HG03521 (cell line): ENCODE data around the gene TGM4.

ENCODE experiments used
- ATAC-seq: cut with Tn5 transposase; IDR thresholded peaks from one replicate; pipeline ENCODE4 v1.9.1; 2021; ENCODE audit warnings: mild to moderate bottlenecking, moderate library complexity; ENCODE audit not compliant: unreplicated experiment

TGM4 gene

DNA sequence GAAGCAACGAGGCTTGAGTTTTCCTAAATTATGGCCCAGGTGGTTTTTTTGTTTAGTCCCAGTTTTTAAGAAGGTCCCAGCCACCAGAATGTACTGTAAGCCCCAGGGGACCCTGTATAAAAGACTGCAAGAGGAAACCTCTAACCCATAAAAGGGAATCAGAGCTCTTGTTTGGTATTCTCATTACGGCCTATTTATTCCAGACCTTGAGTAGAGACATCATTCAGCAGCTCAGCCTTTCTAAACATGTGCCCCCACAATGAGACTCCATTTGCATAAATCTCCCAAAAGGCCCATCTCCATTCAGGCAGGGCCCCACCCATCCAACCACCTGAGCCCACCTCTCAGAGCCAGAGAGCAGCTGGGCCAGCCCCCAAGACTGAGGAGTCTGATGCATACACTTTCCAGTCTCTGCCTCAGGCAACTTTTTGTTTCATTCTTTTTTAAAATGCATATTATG, 75.9 kb downstream of the TGM4 start:
- ATAC-seq: no peak

DNA sequence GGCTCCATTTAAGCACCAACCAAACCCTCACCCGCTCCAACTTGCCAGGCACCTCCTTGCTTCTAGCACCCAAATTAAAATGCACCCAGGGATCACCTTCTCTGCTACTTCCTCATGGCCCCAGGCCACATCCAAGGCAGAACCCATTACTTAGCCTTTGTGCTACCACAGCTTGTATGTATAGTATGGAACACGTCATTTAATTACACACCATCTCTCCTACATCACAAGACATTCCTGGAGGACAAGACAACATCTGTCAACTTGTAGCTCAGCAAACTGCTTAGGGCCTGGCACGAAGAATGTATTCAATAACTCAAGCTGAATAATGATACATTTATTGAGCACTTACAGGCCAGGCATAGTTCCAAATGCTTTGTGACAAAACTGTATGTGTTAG, 78.3 kb downstream of the TGM4 start:
- no peak for ATAC-seq

- no peak for ATAC-seq
Measured at GRCh38 chr3:44954304-44954703, 79.9 kb downstream of the TGM4 start.

- ATAC-seq: no peak
Measured at GRCh38 chr3:44954962-44955361, 80.6 kb downstream of the TGM4 start.

- ATAC-seq: no peak
Measured at GRCh38 chr3:44955917-44956316, 81.5 kb downstream of the TGM4 start.

DNA sequence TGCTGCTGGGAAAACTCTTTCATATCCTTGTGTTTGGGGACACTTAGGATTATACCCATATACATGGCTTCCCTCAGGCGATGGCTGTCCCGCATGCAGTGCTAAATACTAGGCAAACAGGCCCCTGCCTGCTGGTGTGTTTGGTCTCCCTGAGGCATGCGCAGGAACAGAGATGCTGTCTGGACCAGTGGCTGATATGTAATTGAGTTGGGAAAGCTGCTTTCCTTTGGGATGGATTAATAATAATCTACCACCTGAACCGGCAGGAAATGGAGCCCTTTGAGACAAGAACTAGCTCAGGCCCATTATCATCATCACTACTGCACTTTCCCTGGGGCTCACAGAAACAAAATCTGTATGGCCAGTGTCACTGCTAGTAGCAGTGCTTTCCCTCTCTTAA, 83.6 kb downstream of the TGM4 start:
- no peak for ATAC-seq

- ATAC-seq: no peak
Measured at GRCh38 chr3:44958386-44958785, 84.0 kb downstream of the TGM4 start.

DNA sequence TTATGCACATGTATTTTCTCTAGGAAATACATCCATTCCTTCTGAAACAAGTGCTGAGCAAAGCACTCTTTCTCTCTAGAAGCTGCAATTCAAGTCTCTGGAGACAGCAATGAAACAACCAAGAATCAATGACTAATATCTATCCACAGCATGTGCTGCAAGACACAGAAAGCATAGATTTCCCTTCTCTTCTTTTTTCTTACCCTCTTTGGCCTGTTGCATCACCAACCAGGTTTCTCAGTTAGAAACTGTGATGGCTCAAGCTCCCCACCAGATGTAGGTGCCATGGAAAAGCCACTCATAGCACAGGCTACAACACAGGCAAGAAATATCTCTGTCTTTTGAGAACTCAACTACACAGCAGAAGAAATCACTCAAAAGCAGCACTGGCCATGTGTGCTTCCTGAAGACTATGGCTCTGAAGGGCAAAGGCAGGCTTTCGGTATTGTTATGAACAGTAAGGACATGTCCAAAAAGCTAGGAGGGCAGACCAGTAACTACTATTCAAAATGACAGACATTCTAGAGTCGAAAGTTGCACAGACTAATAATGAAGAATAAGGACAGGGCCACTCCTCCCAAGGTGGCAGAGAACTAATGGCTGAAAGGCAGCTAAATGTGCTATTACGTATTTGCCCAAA, 86.1 kb downstream of the TGM4 start:
- no peak for ATAC-seq

- no peak for ATAC-seq
Measured at GRCh38 chr3:44961888-44962287, 87.5 kb downstream of the TGM4 start.

- no peak for ATAC-seq
Measured at GRCh38 chr3:44962621-44963393, 88.4 kb downstream of the TGM4 start.

- ATAC-seq: no peak
Measured at GRCh38 chr3:44963571-44964325, 89.3 kb downstream of the TGM4 start.
